GM19372 (cell line): ENCODE results near the gene ATP9A.
A peak's percentile ranks its signal among the peaks of the same experiment; 100 is the strongest.
"Not testable (repeated sequence)": the region's sequence is repeated elsewhere in the genome, so short reads cannot be mapped to it uniquely, and the experiment has no call there.

ENCODE experiments used
- ATAC-seq: cut with Tn5 transposase; IDR thresholded peaks from one replicate; pipeline ENCODE4 v1.9.1; 2021; ENCODE audit warnings: mild to moderate bottlenecking, low read depth, moderate library complexity; ENCODE audit not compliant: unreplicated experiment

ATP9A gene

GRCh38 chr20:51792960-51793359 lies 24.8 kb upstream of the ATP9A start:
- ATAC-seq, result no peak

GRCh38 chr20:51791626-51792025 lies 23.4 kb upstream of the ATP9A start:
- ATAC-seq, result no peak

- no peak for ATAC-seq
Observed at GRCh38 chr20:51790256-51790655, 22.1 kb upstream of the ATP9A start.

DNA sequence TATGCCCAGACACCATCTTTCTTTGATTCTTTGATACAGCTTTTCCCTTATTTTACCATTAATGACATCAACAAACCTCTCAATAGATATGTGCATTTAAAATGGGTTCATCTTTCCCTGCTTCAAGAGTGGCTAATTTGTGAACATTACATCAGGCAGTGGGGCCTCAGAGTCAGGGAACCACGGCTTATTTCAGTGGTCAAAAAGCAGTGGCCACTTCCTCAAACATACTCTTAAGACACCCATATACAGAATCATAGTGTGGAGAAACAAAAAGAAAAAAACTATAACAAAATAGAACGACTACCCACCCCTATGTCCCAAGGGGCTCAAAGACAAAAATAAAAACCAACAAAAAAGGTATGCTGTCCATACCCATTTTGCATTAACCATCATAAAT lies 21.2 kb upstream of the ATP9A start:
- ATAC-seq, result no peak

GRCh38 chr20:51788822-51789221 lies 20.6 kb upstream of the ATP9A start:
- ATAC-seq, result no peak

DNA sequence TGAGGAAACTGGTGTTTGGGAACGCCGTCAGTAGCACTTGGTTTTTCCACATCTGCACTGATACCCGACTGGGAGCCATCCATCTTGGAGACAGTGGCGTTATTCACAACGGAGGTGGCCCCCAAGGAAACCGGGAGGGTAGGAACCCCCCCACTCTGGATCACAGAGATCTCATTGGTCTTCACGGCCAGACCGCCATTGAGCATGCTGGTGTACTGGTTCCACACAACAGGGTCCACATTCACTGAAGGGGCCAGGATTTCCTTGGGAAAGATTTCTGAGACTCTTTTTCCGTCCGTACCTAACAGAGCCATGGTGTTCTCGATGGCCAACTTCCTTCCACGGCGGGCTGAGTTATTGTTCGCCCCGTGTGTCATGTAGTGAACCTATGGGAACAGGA lies 16.1 kb upstream of the ATP9A start:
- ATAC-seq, result no peak

- ATAC-seq, result not testable (repeated sequence)
Observed at GRCh38 chr20:51778229-51778759, 10.1 kb upstream of the ATP9A start.

- no peak for ATAC-seq
Observed at GRCh38 chr20:51775241-51775640, 7.1 kb upstream of the ATP9A start.

GRCh38 chr20:51772236-51772635 lies 4.0 kb upstream of the ATP9A start:
- ATAC-seq, result no peak

DNA sequence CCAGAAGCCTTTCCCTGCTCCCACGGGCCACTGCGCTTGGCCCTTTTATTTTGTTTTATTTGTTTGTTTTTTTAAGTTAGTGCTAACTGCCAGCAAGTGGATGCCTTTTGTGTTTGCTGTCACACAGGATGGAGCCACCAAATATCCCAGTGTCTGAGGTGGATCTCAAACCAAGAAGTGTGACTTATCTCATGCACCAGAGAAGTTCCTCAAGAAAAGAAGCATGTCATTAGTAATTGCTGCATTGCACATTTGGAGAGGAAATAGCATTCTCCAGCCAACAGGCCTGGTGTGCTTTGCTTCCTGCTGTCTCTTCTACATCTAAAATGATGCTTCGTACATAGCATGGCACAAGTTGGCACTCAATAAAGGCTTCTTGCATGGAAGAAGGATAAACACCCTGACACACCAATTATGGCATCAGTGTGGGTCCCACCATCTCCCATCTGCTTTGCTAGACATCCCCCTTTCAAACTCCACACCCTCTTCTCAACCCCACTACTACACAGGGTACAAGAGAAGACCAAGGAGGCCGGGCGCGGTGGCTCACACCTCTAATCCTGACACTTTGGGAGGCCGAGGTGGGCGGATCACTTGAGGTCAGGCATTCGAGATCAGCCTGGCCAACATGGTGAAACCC lies 1.9 kb upstream of the ATP9A start:
- ATAC-seq, result no peak

GRCh38 chr20:51768759-51769517 lies 748 bp upstream of the ATP9A start:
- no peak for ATAC-seq

DNA sequence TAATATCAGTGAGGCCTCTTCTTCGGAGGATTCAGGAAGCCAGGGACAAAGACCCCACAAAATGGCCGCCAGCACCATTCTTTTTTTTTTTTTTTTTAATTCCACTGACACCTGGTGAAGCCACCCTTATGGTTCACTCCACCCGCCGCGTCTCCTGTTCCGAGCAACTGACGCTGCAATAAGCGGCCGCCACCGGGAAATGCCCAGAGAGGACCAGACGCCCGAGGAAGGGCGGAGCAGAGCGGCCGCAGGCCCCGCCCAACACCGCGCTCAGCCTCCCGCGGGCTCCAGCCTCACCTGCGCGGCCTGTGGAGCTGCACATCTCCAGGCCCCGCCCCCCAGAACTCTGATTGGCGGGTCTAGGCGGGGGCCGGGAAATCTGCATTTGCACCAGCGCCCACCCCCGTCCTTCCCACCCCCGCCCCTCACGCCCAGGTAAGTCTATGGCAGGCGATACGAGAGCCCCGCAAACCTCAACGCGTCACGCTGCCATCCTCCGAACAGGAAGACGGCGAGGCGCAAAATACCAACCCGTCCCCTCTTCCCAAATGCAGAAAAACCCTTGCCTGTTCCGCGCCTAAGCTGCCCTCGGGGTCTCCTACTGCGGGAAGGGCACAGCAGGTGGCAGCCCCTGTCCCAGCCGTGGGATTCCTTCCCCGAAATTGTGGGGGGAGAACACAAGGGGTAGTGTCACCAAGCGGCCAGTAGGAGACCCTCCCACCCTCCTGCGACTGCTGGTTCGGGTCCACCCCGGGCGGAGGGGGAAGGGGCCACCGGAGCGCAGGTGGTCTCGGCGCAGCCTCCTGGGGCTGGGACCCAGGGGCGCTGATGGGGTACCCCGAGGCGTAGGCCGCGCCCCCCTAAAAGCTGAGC lies 960 bp downstream of the ATP9A start:
- ATAC-seq, result peak; percentile 74

DNA sequence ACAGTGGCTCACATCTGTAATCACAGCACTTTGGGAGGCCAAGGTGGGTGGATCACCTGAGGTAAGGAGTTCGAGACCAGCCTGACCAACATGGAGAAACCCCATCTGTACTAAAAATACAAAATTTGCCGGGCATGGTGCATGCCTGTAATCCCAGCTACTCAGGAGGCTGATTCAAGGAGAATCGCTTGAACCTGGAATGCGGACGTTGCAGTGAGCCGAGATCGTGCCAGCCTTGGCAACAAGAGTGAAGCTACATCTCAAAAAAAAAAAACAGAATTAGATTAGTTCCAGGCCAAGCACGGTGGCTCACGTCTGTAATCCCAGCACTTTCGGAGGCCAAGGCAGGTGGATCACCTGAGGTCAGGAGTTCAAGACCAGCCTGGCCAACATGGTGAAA lies 2.8 kb downstream of the ATP9A start:
- not testable (repeated sequence) for ATAC-seq

DNA sequence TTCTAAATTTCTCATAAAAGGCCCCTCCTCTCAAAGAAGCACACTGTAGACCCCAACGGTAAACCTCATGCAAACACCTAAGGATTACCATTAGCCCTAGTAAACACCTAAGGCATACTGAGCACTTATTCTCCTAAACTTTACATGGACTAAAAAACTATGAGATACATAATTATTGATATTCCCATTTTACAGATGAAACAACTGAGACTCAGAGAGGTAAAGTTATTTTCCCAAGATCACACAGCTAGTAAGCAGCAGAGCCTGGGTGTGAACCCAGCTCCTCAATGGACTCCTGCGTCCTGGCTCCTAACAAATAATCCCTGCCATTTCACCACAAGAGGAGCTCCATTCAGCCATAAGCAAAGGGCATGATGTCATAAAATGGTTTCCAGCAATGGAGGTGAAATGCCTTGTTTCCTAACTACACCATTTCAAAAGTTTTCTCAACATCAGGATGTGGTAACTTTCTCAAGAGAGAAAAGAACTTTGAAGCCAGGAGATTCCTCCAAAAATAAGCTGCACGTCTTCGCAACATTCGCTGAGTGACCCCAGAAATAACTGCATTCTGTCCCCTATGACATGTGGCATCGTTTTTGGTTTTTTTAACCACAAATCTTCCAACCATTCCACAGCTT lies 4.1 kb downstream of the ATP9A start:
- ATAC-seq, result no peak

DNA sequence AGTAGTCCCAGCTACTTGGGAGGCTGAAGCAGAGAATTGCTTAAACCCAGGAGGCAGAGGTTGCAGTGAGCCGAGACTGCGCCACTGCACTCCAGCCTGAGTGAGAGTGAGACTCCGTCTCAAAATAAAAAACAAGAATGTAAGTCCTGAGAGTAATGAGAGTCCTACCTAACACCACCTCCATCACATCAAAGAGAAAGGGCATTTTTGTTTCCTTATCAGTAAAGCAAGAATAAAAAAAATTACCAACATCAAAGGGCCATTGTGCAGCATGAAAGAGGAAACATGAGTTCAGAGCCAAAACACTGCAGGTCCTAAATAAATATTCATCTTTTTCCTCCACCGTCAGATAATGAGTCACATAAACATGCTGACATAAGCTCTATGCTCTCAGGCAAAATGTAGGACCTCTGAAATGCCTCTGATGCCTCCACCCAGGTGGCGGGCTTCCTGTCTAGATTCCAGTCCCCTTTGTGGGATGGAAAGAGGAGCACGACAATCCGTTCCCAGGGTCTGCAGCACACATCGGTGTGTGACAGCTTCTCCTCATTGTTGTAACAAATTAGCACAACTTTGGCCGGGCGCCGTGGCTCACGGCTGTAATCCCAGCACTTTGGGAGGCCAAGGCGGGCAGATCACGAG lies 7.2 kb downstream of the ATP9A start:
- no peak for ATAC-seq

DNA sequence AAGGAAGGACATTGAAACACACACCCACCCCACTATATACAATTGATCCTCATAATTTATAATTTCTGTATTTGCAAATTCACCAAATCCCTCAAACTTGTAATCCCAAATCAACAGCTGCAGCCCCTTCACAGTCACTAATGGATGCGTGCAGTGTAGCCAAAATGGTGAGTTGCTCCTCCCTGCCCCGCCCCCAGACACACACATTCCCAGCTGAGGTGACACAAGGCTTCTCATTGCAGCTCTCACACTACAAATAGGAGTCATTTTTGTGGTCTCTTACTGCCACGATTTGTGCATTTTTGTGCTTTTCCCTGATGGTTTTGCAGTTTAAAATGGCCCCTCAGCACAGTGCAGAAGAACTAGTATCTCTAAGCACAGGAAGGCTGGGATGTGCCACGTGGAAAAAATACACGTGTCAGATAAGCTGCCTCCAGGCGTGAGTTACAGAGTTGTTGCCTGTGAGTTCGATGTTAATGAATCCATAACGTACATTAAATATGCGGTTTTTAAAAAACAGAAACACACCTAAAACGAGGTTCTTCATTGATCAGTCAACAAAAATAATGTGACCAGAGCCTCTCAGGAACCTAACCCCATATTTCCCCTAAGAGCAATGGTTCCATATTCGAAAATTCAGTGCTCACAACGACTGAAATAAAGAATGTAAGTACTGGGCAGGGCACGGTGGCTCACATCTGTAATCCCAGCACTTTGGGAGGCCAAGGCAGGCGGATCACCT lies 8.2 kb downstream of the ATP9A start:
- ATAC-seq, result no peak

DNA sequence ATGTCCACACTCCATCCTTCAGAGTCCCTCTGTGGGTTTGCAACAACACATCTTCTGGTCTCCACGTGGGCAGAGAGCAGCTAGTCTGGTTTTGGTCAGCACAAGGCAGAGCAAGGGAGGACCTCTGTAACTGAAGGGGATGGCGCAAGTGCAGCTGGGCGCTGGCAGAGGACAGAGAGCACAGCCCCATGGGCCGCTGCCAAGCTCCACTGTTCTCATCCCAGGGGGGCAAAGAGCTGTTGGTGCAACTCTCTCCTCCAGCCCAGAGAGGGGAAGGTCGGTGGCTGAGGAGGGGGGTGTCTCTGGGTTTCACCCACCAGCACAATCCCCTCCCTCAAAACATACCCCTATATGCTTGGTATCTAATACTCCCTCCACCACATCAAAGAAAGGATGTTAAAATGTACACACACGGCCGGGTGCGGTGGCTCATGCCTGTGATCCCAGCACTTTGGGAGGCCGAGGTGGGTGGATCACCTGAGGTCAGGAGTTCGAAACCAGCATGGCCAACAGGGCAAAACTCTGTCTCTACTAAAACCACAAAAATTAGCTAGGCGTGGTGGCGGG lies 9.1 kb downstream of the ATP9A start:
- ATAC-seq, result no peak

- no peak for ATAC-seq
Observed at GRCh38 chr20:51757226-51757625, 11.0 kb downstream of the ATP9A start.

GRCh38 chr20:51756653-51757052 lies 11.5 kb downstream of the ATP9A start:
- no peak for ATAC-seq
